Spleen (tissue), 11 donors: ENCODE results near the gene PTGDR2. TPM values are rescaled to one million over a fixed set of nuclear protein-coding genes. Genes with fewer than 3 reads are reported as not detected.

ENCODE experiments used
- DNase-seq: peaks from one replicate; pipeline ENCODE4 v3.0.0-alpha.2; 2020
- H3K27ac ChIP-seq, 8 donors: fragments of 200-600 bp; sonication (generic) in 7 of 8; 1 replicate in 4 of 8; 2 replicates in 4 of 8; pipeline versions ENCODE4 v1.5.0 to v1.8.0; 2016 to 2021; ENCODE audit warnings: inconsistent platforms in 4 of 8, mild to moderate bottlenecking in 4 of 8, moderate library complexity in 1 of 8
- H3K27me3 ChIP-seq, 7 donors: fragments of 200-600 bp; sonication (generic) in 6 of 7; replicated peaks in 1 of 7; 1 replicate in 4 of 7; 2 replicates in 3 of 7; pipeline versions ENCODE4 v1.5.0 to v1.8.0; 2016 to 2021; ENCODE audit warnings: inconsistent platforms in 3 of 7, mild to moderate bottlenecking in 1 of 7
- H3K36me3 ChIP-seq, 6 donors: fragments of 200-600 bp; sonication (generic) in 5 of 6; 1 replicate in 4 of 6; 2 replicates in 2 of 6; pipeline versions ENCODE4 v1.5.0 to v1.8.0; 2016 to 2021; ENCODE audit warnings: inconsistent platforms in 2 of 6
- H3K4me1 ChIP-seq, 6 donors: fragments of 200-600 bp; sonication (generic) in 5 of 6; 1 replicate in 3 of 6; 2 replicates in 3 of 6; pipeline versions ENCODE4 v1.5.0 to v1.8.0; 2016 to 2021; ENCODE audit warnings: inconsistent platforms in 3 of 6
- H3K4me3 ChIP-seq, 8 donors: fragments of 200-600 bp; sonication (generic) in 7 of 8; 1 replicate in 4 of 8; 2 replicates in 4 of 8; pipeline versions ENCODE4 v1.5.0 to v1.8.0; 2016 to 2021; ENCODE audit warnings: inconsistent platforms in 4 of 8, mild to moderate bottlenecking in 4 of 8, moderate library complexity in 2 of 8
- H3K9me3 ChIP-seq, 8 donors: fragments of 200-600 bp; sonication (generic) in 7 of 8; 1 replicate in 4 of 8; 2 replicates in 4 of 8; pipeline versions ENCODE4 v1.5.0 to v1.8.0; 2016 to 2021; ENCODE audit warnings: inconsistent platforms in 4 of 8
- POLR2A ChIP-seq, 3 donors: fragments of 450-650 bp; IDR thresholded peaks; one replicate each; pipeline ENCODE4 v1.5.1; 2017; ENCODE audit warnings: antibody characterized with exemption in 3 of 3, mild to moderate bottlenecking in 1 of 3
- POLR2AphosphoS5 ChIP-seq, 3 donors: sonication (generic); formaldehyde crosslinking; IDR thresholded peaks; one replicate each; pipeline ENCODE4 v1.5.1; 2017; ENCODE audit warnings: antibody characterized with exemption in 3 of 3
- WGBS, 5 donors: extraction: QIAGEN DNeasy Blood & Tissue Kit in 3 of 5; methylation state at CpG; one replicate each; pipeline versions ENCODE4 v1.1.5 to v1.1.7; 2013 to 2018; 5-methylcytosine and 5-hydroxymethylcytosine counted together
- intact Hi-C: fragments of 100-400 bp; cut with DNase I; formaldehyde crosslinking; loops from one replicate; pipeline ENCODE4 v1.15.0; 2023; ENCODE audit warnings: low total_unique reads
- polyA plus RNA-seq, 3 donors: library from polyadenylated mRNA; stranded (reverse); fragments of 200-250 nt; gene quantifications; one replicate each; pipeline ENCODE4 v1.2.1, GENCODE V29; 2013
- total RNA-seq, 7 donors: library from RNA; depleted of rRNA in 3 of 7; stranded (reverse); fragments of >200 nt in 3 of 7; fragmentation: NEBNext Ultra II Directional in 4 of 7; extraction: Animal tissue kit (Norgen Biotek cat#: 25700) in 4 of 7; gene quantifications; one replicate each; pipeline versions ENCODE4 v1.1.0 to v1.2.1, GENCODE V29; 2016 to 2021
- TF ChIP-seq, protein P1 (sequence below), 11 experiments: fragments of 200-600 bp in 7 of 11; fragments of 450-650 bp in 4 of 11; sonication (generic) in 4 of 11; IDR thresholded peaks in 8 of 11; conservative IDR thresholded peaks in 3 of 11; 1 replicate in 7 of 11; 2 replicates in 4 of 11; pipeline versions ENCODE4 v1.4.0 to v1.8.0; 2016 to 2021; ENCODE audit warnings: antibody characterized with exemption in 11 of 11, inconsistent platforms in 4 of 11, mild to moderate bottlenecking in 1 of 11
- donor health status: healthy with polysubstance abuse.
- donor health status: DM: no; HTN: no; CAD: no; lungs with moderate emphysema.
- donor health status: DM: no; HTN: no; CAD: no.
- donor health status: Bipolar disorder and iron deficiency.
- donor health status: healthy.
- donor health status: DM: no; HTN: no; CAD: no.
- donor health status: DM: yes; HTN: yes; CAD: no.

The PTGDR2 gene
- total and polyA plus RNA-seq, 10 donors, result 0.10 to 1.1 (median 0.26) TPM; not detected in 1

DNA sequence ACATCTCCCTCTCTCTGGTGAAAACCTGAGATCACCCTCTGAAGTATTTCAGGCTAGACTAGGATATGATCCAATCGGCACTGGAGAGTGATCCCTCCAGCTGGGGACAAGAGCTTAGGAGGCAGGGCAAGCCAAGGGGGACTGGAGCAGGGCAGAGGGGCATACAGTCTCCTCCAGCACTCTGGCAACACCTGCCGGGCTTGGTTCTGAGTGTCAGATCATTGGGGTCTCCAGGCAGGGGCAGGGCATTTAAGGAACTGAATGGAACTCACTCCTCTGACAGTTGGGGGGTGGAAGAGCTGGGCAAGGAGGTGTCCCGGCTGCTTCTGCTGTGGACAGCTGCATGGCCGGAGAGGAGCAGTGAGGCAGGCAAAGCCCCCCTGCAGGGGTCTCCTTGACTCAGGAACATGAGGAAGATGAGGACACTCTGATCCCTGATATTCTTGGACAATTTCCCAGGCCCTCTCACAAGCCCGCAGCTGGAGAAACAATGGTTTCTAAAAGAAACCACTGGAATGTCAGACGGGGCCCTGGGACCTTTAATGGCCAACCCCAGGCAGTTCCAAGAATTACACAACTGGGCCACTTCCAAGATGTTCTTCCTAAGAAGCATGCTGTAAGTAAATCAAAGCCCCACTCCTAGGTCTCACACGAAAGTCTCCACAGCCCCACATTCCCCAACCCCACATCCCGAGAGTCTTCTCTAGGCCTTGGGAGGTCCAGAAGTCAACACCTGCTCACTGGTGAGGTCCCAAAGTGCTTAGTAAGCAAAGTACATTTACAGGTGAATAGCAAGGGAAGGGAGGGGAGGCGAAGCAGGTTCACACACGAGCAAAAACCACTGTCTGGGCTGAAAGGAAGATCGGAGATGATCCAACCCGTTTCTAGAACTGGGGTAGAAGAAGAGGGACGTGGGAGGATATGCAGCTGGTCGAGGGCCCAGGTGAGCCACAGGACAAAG, 15.0 kb downstream of the PTGDR2 start:
- Histone ChIP-seq H3K27me3 (no peaks in the 10 kb centered on the region), H3K9me3 (no peaks in the 10 kb centered on the region), H3K4me3 (peak overlapping the region in 1 of 8 donors; percentile 76), H3K4me1 (peaks cover 20 to 55% (median 44%) of the 10 kb centered on the region in 6 donors), H3K36me3 (peaks cover 0 to 12% (median 0%) of the 10 kb centered on the region in 6 donors), H3K27ac (peak overlapping the region in 4 of 8 donors; percentile 70 to 79 (median 74))
- TF ChIP-seq POLR2AphosphoS5 (IDR thresholded peaks at IDR 0.05), result no peak
- TF ChIP-seq POLR2A (IDR thresholded peaks at IDR 0.05), result no peak
- TF ChIP-seq, protein P1, sequence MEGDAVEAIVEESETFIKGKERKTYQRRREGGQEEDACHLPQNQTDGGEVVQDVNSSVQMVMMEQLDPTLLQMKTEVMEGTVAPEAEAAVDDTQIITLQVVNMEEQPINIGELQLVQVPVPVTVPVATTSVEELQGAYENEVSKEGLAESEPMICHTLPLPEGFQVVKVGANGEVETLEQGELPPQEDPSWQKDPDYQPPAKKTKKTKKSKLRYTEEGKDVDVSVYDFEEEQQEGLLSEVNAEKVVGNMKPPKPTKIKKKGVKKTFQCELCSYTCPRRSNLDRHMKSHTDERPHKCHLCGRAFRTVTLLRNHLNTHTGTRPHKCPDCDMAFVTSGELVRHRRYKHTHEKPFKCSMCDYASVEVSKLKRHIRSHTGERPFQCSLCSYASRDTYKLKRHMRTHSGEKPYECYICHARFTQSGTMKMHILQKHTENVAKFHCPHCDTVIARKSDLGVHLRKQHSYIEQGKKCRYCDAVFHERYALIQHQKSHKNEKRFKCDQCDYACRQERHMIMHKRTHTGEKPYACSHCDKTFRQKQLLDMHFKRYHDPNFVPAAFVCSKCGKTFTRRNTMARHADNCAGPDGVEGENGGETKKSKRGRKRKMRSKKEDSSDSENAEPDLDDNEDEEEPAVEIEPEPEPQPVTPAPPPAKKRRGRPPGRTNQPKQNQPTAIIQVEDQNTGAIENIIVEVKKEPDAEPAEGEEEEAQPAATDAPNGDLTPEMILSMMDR (IDR thresholded peaks at IDR 0.05 in 8 of 11, conservative IDR thresholded peaks at IDR 0.05 in 3 of 11), result no peak
- 79 to 90% (median 86%) methylated on average over 13 to 14 of the region's 14 CpGs for WGBS, 5 donors
- intact Hi-C loops, result loop anchor here (5.0 kb wide), 1 partner anchor 62 kb away; no protein-coding TSS in a partner anchor
- no peak for DNase-seq

DNA sequence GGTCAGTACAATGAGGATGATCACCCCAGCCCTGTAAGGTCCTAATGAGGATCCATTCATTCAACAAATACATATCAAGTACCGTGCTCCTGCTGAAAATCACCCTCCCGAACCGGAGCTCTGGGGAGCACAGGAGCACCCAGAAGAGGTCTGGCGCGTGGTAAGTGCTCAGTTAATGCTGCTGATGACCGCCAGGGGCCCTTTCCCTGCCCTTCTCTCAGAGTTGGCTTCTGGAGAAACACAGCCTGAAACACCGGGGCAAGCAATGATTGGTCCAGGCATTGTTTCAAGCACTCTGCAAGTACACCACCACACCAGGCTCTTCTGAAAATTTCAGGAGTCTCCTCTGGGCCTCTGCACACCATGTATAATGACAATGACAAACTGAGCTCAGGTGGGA, 17.6 kb downstream of the PTGDR2 start:
- TF ChIP-seq, protein P1 (IDR thresholded peaks at IDR 0.05 in 8 of 11, conservative IDR thresholded peaks at IDR 0.05 in 3 of 11), result no peak
- TF ChIP-seq POLR2A (IDR thresholded peaks at IDR 0.05) (no peak), POLR2AphosphoS5 (IDR thresholded peaks at IDR 0.05) (no peak)
- Histone ChIP-seq H3K4me1 (peaks cover 8 to 40% (median 23%) of the 10 kb centered on the region in 6 donors), H3K27ac (no peak overlapping the region), H3K27me3 (no peaks in the 10 kb centered on the region), H3K36me3 (no peaks in the 10 kb centered on the region), H3K9me3 (no peaks in the 10 kb centered on the region), H3K4me3 (no peak overlapping the region)
- intact Hi-C loops, result no loop called here
- WGBS, 5 donors, result 81 to 93% (median 90%) methylated on average over 7 of the region's 7 CpGs
- DNase-seq, result no peak

DNA sequence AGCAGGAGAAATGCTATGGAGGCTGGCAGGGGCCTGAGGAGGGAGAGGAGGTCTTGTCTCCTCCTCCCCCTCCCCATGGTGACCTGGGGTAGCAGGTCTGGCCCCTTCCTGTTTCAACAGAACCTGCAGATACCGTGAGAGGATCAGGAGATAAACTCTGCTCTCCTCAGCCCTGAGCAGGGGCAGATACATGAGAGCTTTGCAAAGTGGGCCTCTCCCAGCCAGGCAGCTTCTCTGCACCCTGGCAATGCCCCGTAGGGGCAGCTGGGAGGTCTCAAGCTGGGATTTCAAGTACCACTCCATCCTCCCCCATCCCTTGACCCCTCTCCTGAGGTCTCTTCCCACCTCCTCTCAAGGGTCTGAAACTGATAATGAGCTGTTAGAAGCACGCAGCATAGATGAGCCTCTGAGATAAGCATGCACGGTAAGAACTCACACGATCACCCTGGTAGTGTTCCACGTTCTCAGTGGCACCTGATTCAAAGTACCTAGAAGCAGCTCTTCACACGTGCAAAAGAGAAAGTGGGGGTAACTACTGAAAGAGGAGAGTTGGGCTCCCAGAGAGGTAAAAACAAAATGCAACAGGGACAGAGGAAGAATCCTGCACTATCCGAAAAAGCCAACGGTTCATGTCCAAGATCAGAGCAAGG, 18.8 kb downstream of the PTGDR2 start:
- WGBS, 5 donors, result 69 to 77% (median 71%) methylated on average over 7 to 9 of the region's 9 CpGs
- Histone ChIP-seq H3K9me3 (no peaks in the 10 kb centered on the region), H3K36me3 (no peaks in the 10 kb centered on the region), H3K4me3 (no peak overlapping the region), H3K27ac (no peak overlapping the region), H3K4me1 (peaks cover 0 to 29% (median 13%) of the 10 kb centered on the region in 6 donors), H3K27me3 (no peaks in the 10 kb centered on the region)
- DNase-seq, result no peak
- TF ChIP-seq POLR2AphosphoS5 (IDR thresholded peaks at IDR 0.05) (no peak), POLR2A (IDR thresholded peaks at IDR 0.05) (no peak)
- TF ChIP-seq, protein P1 (IDR thresholded peaks at IDR 0.05 in 8 of 11, conservative IDR thresholded peaks at IDR 0.05 in 3 of 11), result no peak
- intact Hi-C loops, result no loop called here

DNA sequence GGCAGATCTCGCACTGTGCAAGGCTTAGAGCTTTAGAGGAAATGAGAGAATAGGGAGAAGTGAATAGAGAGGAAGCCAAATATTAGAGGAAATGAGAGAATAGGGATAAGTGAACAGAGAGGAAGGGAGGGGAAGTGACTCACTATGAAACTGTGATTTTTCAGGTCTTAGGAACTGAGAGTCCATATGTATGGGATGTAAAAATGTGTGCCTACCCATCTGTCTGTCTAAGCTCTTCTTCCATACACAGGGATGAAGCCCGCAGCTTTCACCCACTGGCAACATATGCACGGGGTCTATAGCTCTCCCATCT, 20.3 kb downstream of the PTGDR2 start:
- 50 to 76% (median 73%) methylated on average over 3 of the region's 3 CpGs for WGBS, 5 donors
- Histone ChIP-seq H3K4me1 (peaks cover 0 to 29% (median 6%) of the 10 kb centered on the region in 6 donors), H3K36me3 (no peaks in the 10 kb centered on the region), H3K27ac (peak overlapping the region in 2 of 8 donors; percentile 45 to 47), H3K27me3 (peaks cover 0 to 7% (median 0%) of the 10 kb centered on the region in 7 donors), H3K4me3 (no peak overlapping the region), H3K9me3 (no peaks in the 10 kb centered on the region)
- TF ChIP-seq POLR2AphosphoS5 (IDR thresholded peaks at IDR 0.05) (no peak), POLR2A (IDR thresholded peaks at IDR 0.05) (no peak)
- TF ChIP-seq, protein P1 (IDR thresholded peaks at IDR 0.05 in 8 of 11, conservative IDR thresholded peaks at IDR 0.05 in 3 of 11), result no peak
- DNase-seq, result no peak
- intact Hi-C loops, result no loop called here
